HL-60 (cell line): ENCODE results near the gene ELAVL3.
A peak's percentile ranks its signal among the peaks of the same experiment; 100 is the strongest.

Experiments used
- DNase-seq, 2 experiments: peaks; one replicate each; pipeline ENCODE4 v3.0.0-alpha.2; 2010 to 2020; ENCODE audit warnings: low read depth in 1 of 2, low spot score in 1 of 2
- H3K27ac ChIP-seq: fragments of 250-450 bp; sonication (Bioruptor Pico); replicated peaks from 2 replicates; pipeline ENCODE4 v1.5.1; 2020; ENCODE audit warnings: mild to moderate bottlenecking, moderate library complexity
- H3K27me3 ChIP-seq: fragments of 250-450 bp; sonication (Bioruptor Pico); 2 replicates; pipeline ENCODE4 v1.5.1; 2021; ENCODE audit warnings: mild to moderate bottlenecking, moderate library complexity; ENCODE audit not compliant: insufficient read depth, poor library complexity, severe bottlenecking
- H3K4me3 ChIP-seq: replicated peaks from 2 replicates; pipeline ENCODE4 v1.5.1; 2011; ENCODE audit warnings: mild to moderate bottlenecking, control low read depth, low read length; ENCODE audit not compliant: insufficient read depth
- CTCF ChIP-seq: IDR thresholded peaks from one replicate; pipeline ENCODE4 v1.5.1; 2011; ENCODE audit warnings: low read length, control low read depth, inconsistent platforms; ENCODE audit not compliant: insufficient read depth
- GABPA ChIP-seq: IDR thresholded peaks from 2 replicates; pipeline ENCODE4 v1.6.1; 2012; ENCODE audit warnings: low read depth
- POLR2AphosphoS5 ChIP-seq: IDR thresholded peaks from 2 replicates; pipeline ENCODE4 v1.6.1; 2012; ENCODE audit warnings: low read depth
- REST ChIP-seq: IDR thresholded peaks from 2 replicates; pipeline ENCODE4 v1.6.1; 2012; ENCODE audit warnings: low read depth; ENCODE audit not compliant: insufficient replicate concordance
- SPI1 ChIP-seq: IDR thresholded peaks from 2 replicates; pipeline ENCODE4 v1.6.1; 2012; ENCODE audit warnings: low read depth, mild to moderate bottlenecking, borderline replicate concordance

ELAVL3 gene

GRCh38 chr19:11481534-11482383 lies 913 bp upstream of the ELAVL3 start:
- no peak for TF ChIP-seq POLR2AphosphoS5
- TF ChIP-seq REST = peak; percentile 92
- no peak overlapping the region for H3K27ac ChIP-seq
- peaks cover 40% of the 10 kb centered on the region for H3K27me3 ChIP-seq
- H3K4me3 ChIP-seq = peak overlapping the region; percentile 26
- peak; percentile 58 to 73 for DNase-seq

- Histone ChIP-seq H3K4me3 (no peak overlapping the region), H3K27me3 (peaks cover 41% of the 10 kb centered on the region), H3K27ac (no peak overlapping the region)
- no peak for DNase-seq
- TF ChIP-seq POLR2AphosphoS5 = no peak
- TF ChIP-seq GABPA = no peak
- no peak for TF ChIP-seq SPI1
Observed at GRCh38 chr19:11479898-11480714, 740 bp downstream of the ELAVL3 start.

GRCh38 chr19:11479090-11479897 lies 1.6 kb downstream of the ELAVL3 start:
- H3K27me3 ChIP-seq = peaks cover 41% of the 10 kb centered on the region
- TF ChIP-seq CTCF = no peak
- no peak for TF ChIP-seq GABPA
- peak; percentile 89 for TF ChIP-seq REST
- no peak for TF ChIP-seq SPI1
- no peak for TF ChIP-seq POLR2AphosphoS5
- no peak overlapping the region for H3K27ac ChIP-seq
- DNase-seq = no peak
- no peak overlapping the region for H3K4me3 ChIP-seq

- TF ChIP-seq REST (no peak), SPI1 (peak; percentile 43; the same call in 1 of the 2 replicates)
- H3K27ac ChIP-seq = no peak overlapping the region
- no peak overlapping the region for H3K4me3 ChIP-seq
- DNase-seq = no peak
- peaks cover 41% of the 10 kb centered on the region for H3K27me3 ChIP-seq
Observed at GRCh38 chr19:11478167-11479089, 2.4 kb downstream of the ELAVL3 start.
